ENCODE measurements around the gene DNAI2. TPM values are rescaled to one million over a fixed set of nuclear protein-coding genes. Genes with fewer than 3 reads are reported as not detected.

DNAI2 gene
- total RNA-seq, 1 experiment from 2014 or later: 0.26 TPM

DNA sequence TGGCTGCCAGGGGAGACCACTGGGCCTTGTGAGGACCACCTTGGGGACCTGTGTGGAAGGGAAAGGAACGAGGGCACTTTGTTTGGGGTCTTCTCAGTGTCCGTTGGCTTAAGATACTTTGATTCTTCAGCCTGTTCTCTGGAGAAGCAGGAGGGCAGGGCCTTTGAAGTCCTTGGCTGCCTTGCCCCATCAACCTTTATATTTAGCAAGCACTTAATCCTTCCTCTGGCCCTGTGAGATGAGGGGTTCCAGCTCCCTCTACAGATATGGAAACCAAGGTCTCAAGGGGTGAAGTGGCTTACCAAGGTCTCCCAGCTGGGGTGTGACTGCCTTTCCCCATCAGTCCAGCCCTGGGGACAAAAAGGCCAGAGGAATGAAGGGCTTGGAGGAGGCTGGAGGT is 32.2 kb upstream of the DNAI2 start:
- peaks cover 22% of the 10 kb centered on the region for H3K4me1 Mint-ChIP-seq
- ATAC-seq (no peak), DNase-seq (ENCODE audit: low spot score) (no peak)
- no peak for TF ChIP-seq ATF1 (CRISPR knock-in tag; IDR thresholded peaks at IDR 0.05)
- TF ChIP-seq ARID4B (CRISPR knock-in tag; IDR thresholded peaks at IDR 0.05; ENCODE audit: borderline replicate concordance): no peak
- no peak for TF ChIP-seq E2F5 (CRISPR knock-in tag; IDR thresholded peaks at IDR 0.05)
- TF ChIP-seq AFF4 (CRISPR knock-in tag; IDR thresholded peaks at IDR 0.05; ENCODE audit: borderline replicate concordance): no peak
- TF ChIP-seq RORB (CRISPR knock-in tag; IDR thresholded peaks at IDR 0.05): no peak
- no peak for TF ChIP-seq CREM (CRISPR knock-in tag; IDR thresholded peaks at IDR 0.05)
- TF ChIP-seq FOXK1 (CRISPR knock-in tag; IDR thresholded peaks at IDR 0.05): no peak
- no peak for TF ChIP-seq SMAD4 (CRISPR knock-in tag; IDR thresholded peaks at IDR 0.05)
- TF ChIP-seq SOX15 (CRISPR knock-in tag; IDR thresholded peaks at IDR 0.05): no peak
- no peak for TF ChIP-seq NR3C1 (CRISPR knock-in tag; conservative IDR thresholded peaks at IDR 0.05; ENCODE audit: low read depth)
- TF ChIP-seq HMGA2 (CRISPR knock-in tag; IDR thresholded peaks at IDR 0.05): no peak
- TF ChIP-seq, protein P1, sequence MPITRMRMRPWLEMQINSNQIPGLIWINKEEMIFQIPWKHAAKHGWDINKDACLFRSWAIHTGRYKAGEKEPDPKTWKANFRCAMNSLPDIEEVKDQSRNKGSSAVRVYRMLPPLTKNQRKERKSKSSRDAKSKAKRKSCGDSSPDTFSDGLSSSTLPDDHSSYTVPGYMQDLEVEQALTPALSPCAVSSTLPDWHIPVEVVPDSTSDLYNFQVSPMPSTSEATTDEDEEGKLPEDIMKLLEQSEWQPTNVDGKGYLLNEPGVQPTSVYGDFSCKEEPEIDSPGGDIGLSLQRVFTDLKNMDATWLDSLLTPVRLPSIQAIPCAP (CRISPR knock-in tag; IDR thresholded peaks at IDR 0.05): no peak
- TF ChIP-seq FOXP1 (CRISPR knock-in tag; IDR thresholded peaks at IDR 0.05; ENCODE audit: borderline replicate concordance): no peak
- TF ChIP-seq USF2 (CRISPR knock-in tag; IDR thresholded peaks at IDR 0.05): no peak
- no peak for TF ChIP-seq TCF7 (CRISPR knock-in tag; IDR thresholded peaks at IDR 0.05; ENCODE audit: low read depth)
- TF ChIP-seq ZBTB43 (CRISPR knock-in tag; IDR thresholded peaks at IDR 0.05): no peak
- POLR2A ChIA-PET: no interaction called here
- peaks cover 8% of the 10 kb centered on the region for H3K36me3 Mint-ChIP-seq
- CTCF ChIA-PET: interaction anchor here (1.5 kb wide), 1 partner anchor 18 kb away, joined by 7 read pairs; no protein-coding TSS in a partner anchor
- H3K4me3 Mint-ChIP-seq: no peak overlapping the region
- H3K27ac Mint-ChIP-seq: no peak overlapping the region
- H3K27me3 Mint-ChIP-seq (ENCODE audit: low read depth): peaks cover 7% of the 10 kb centered on the region
- peaks cover 8% of the 10 kb centered on the region for H3K9me3 Mint-ChIP-seq

Measured in WTC11 (cell line).